HCT116 (cell line): ENCODE results near the gene VASH2. TPM values are rescaled to one million over a fixed set of nuclear protein-coding genes. Genes with fewer than 3 reads are reported as not detected.

Experiments used
- ATAC-seq: fragments of 200-7000 bp; cut with Tn5 transposase; 2 replicates; pipeline ENCODE4 v1.9.1; 2020; ENCODE audit warnings: mild to moderate bottlenecking, moderate library complexity
- BruUV-seq: library from RNA; stranded (reverse); fragments of 400-500 nt; replicated peaks from 2 replicates; lab custom pipeline; 2021; lab: Mats Ljungman, UMichigan
- CTCF ChIA-PET: fragments of 300-600 bp; sonication (Branson Sonifier 250); formaldehyde crosslinking; loops from one replicate; lab custom pipeline; 2021; ENCODE audit warnings: antibody characterized with exemption; lab: Charles Lee
- POLR2A ChIA-PET: fragments of 300-600, 350-600 bp; sonication (Branson Sonifier 250); formaldehyde crosslinking; loops from one replicate; lab custom pipeline; 2021; ENCODE audit warnings: antibody characterized with exemption; lab: Charles Lee
- RAD21 ChIA-PET, 2 experiments: fragments of 300-600 bp; sonication (Branson Sonifier 250); formaldehyde crosslinking; loops; one replicate each; lab custom pipeline; 2023; ENCODE audit warnings: low total read pairs in 2 of 2; ENCODE audit not compliant: uncharacterized antibody in 2 of 2, unreplicated experiment in 2 of 2, low non-redundant PET in 1 of 2; lab: Charles Lee
- DNase-seq: peaks from one replicate; pipeline ENCODE4 v3.0.0-alpha.2; 2010; ENCODE audit warnings: low read depth, low spot score
- H2AFZ ChIP-seq: fragments of 200-600 bp; shearing (Covaris generic), sonication (generic); 2 replicates; pipeline ENCODE4 v1.6.1; 2017; ENCODE audit warnings: low read depth, mixed run types, mixed read lengths, antibody characterized with exemption, low read length; ENCODE audit not compliant: poor library complexity, severe bottlenecking
- H3K27ac ChIP-seq: 2 replicates; pipeline ENCODE4 v1.5.1; 2012; ENCODE audit warnings: low read depth, low read length
- H3K27me3 ChIP-seq: fragments of 200-600 bp; sonication (generic); 2 replicates; pipeline ENCODE4 v1.6.1; 2016; ENCODE audit warnings: mixed run types, low read length, mixed read lengths; ENCODE audit not compliant: insufficient read depth
- H3K36me3 ChIP-seq, 2 experiments: fragments of 200-500 bp in 1 of 2; fragments of 200-600 bp in 1 of 2; sonication (Bioruptor generic) in 1 of 2; sonication (generic) in 1 of 2; 2 replicates each; pipeline versions ENCODE4 v1.5.1 to v1.6.1; 2014 to 2016; ENCODE audit warnings: low read length in 2 of 2, inconsistent platforms in 1 of 2, mixed read lengths in 1 of 2, mixed run types in 1 of 2; ENCODE audit not compliant: insufficient read depth in 2 of 2, control insufficient read depth in 1 of 2
- H3K4me1 ChIP-seq, 2 experiments: fragments of 200-600 bp in 1 of 2; sonication (generic) in 1 of 2; 2 replicates each; pipeline versions ENCODE4 v1.5.1 to v1.6.1; 2012 to 2017; ENCODE audit warnings: low read length in 2 of 2, inconsistent platforms in 1 of 2, mild to moderate bottlenecking in 1 of 2, mixed read lengths in 1 of 2, mixed run types in 1 of 2, moderate library complexity in 1 of 2; ENCODE audit not compliant: insufficient read depth in 2 of 2, control insufficient read depth in 1 of 2
- H3K4me2 ChIP-seq: fragments of 200-600 bp; sonication (generic); 2 replicates; pipeline ENCODE4 v1.6.1; 2017; ENCODE audit warnings: mixed run types, low read length, mixed read lengths
- H3K4me3 ChIP-seq, 2 experiments: fragments of 200-600 bp in 1 of 2; sonication (generic) in 1 of 2; replicated peaks in 1 of 2; 2 replicates each; pipeline ENCODE4 v1.5.1; 2011 to 2016; ENCODE audit warnings: low read length in 2 of 2, control low read depth in 1 of 2, low read depth in 1 of 2, mild to moderate bottlenecking in 1 of 2, mixed read lengths in 1 of 2, mixed run types in 1 of 2
- H3K79me2 ChIP-seq: fragments of 200-600 bp; sonication (generic); 2 replicates; pipeline ENCODE4 v1.6.1; 2017; ENCODE audit warnings: mild to moderate bottlenecking, mixed run types, low read length, moderate library complexity, mixed read lengths; ENCODE audit not compliant: insufficient read depth
- H3K9ac ChIP-seq: fragments of 200-600 bp; sonication (generic); 2 replicates; pipeline ENCODE4 v1.6.1; 2016; ENCODE audit warnings: low read length, mixed read lengths
- H3K9me2 ChIP-seq: fragments of 200-600 bp; sonication (generic), shearing (Covaris generic); 2 replicates; pipeline ENCODE4 v1.6.1; 2017; ENCODE audit warnings: mixed run types, mild to moderate bottlenecking, moderate library complexity; ENCODE audit not compliant: insufficient read depth
- H3K9me3 ChIP-seq, 2 experiments: fragments of 200-500 bp in 1 of 2; fragments of 200-600 bp in 1 of 2; sonication (Bioruptor generic) in 1 of 2; sonication (generic) in 1 of 2; 2 replicates each; pipeline ENCODE4 v1.6.1; 2014 to 2017; ENCODE audit warnings: low read length in 2 of 2, mixed read lengths in 2 of 2, inconsistent platforms in 1 of 2, low read depth in 1 of 2, mild to moderate bottlenecking in 1 of 2, mixed run types in 1 of 2, moderate library complexity in 1 of 2; ENCODE audit not compliant: control insufficient read depth in 1 of 2, insufficient read depth in 1 of 2
- H4K20me1 ChIP-seq: fragments of 200-600 bp; sonication (generic), shearing (Covaris generic); 2 replicates; pipeline ENCODE4 v1.6.1; 2017; ENCODE audit warnings: mixed run types, mild to moderate bottlenecking, moderate library complexity; ENCODE audit not compliant: insufficient read depth
- CBX3 ChIP-seq: IDR thresholded peaks from 2 replicates; pipeline ENCODE4 v1.6.1; 2012; ENCODE audit warnings: low read depth
- CEBPB ChIP-seq: IDR thresholded peaks from 2 replicates; pipeline ENCODE4 v1.6.1; 2012; ENCODE audit warnings: low read depth
- ELF1 ChIP-seq: IDR thresholded peaks from 2 replicates; pipeline ENCODE4 v1.6.1; 2012; ENCODE audit warnings: low read depth, borderline replicate concordance
- EZH2 ChIP-seq: fragments of 200-600 bp; sonication (generic); IDR thresholded peaks from 2 replicates; pipeline ENCODE4 v1.6.1; 2017; ENCODE audit warnings: antibody characterized with exemption, mixed run types
- EZH2phosphoT487 ChIP-seq: fragments of 200-600 bp; IDR thresholded peaks from 2 replicates; pipeline ENCODE4 v1.6.1; 2018; ENCODE audit warnings: antibody characterized with exemption, borderline replicate concordance
- FOSL1 ChIP-seq: IDR thresholded peaks from 2 replicates; pipeline ENCODE4 v1.6.1; 2012; ENCODE audit warnings: low read depth
- MAX ChIP-seq: IDR thresholded peaks from 2 replicates; pipeline ENCODE4 v1.6.1; 2012
- POLR2A ChIP-seq: IDR thresholded peaks from 2 replicates; pipeline ENCODE4 v1.7.0; 2011; ENCODE audit warnings: borderline replicate concordance; ENCODE audit not compliant: insufficient read depth, insufficient read length; ENCODE audit errors: extremely low read depth
- POLR2AphosphoS5 ChIP-seq: IDR thresholded peaks from 2 replicates; pipeline ENCODE4 v1.6.1; 2011; ENCODE audit warnings: mild to moderate bottlenecking, low read depth, low read length, moderate library complexity
- SIN3A ChIP-seq: IDR thresholded peaks from 2 replicates; pipeline ENCODE4 v1.6.1; 2012; ENCODE audit warnings: low read depth
- SRF ChIP-seq: IDR thresholded peaks from 2 replicates; pipeline ENCODE4 v1.6.1; 2012; ENCODE audit warnings: low read depth
- TCF7L2 ChIP-seq: IDR thresholded peaks from 2 replicates; pipeline ENCODE4 v1.7.0; 2011; ENCODE audit warnings: borderline replicate concordance, inconsistent platforms; ENCODE audit not compliant: insufficient read depth, insufficient read length; ENCODE audit errors: extremely low read depth
- YY1 ChIP-seq: IDR thresholded peaks from 2 replicates; pipeline ENCODE4 v1.6.1; 2011; ENCODE audit warnings: low read length, low read depth, moderate library complexity, mild to moderate bottlenecking; ENCODE audit not compliant: insufficient replicate concordance; ENCODE audit errors: extremely low read depth
- ZBTB33 ChIP-seq: IDR thresholded peaks from 2 replicates; pipeline ENCODE4 v1.6.1; 2011; ENCODE audit warnings: mild to moderate bottlenecking, low read length, moderate library complexity; ENCODE audit not compliant: insufficient replicate concordance; ENCODE audit errors: extremely low read depth
- ZFX ChIP-seq: fragments of 450-650 bp; IDR thresholded peaks from 2 replicates; pipeline ENCODE4 v1.6.1; 2017
- ZNF274 ChIP-seq: fragments of 200-500 bp; sonication (Bioruptor generic); IDR thresholded peaks from 2 replicates; pipeline ENCODE4 v1.6.1; 2014; ENCODE audit warnings: mild to moderate bottlenecking, low read depth, low read length, inconsistent platforms
- intact Hi-C: fragments of 100-400 bp; cut with micrococcal nuclease; formaldehyde crosslinking; loops from 2 replicates; pipeline ENCODE4 v1.10.0; 2022
- total RNA-seq: library from RNA; stranded (reverse); gene quantifications from one replicate; pipeline ENCODE4 v1.2.1, GENCODE V29; 2021; ENCODE audit not compliant: unreplicated experiment

VASH2 gene
- total RNA-seq, 1 experiment from 2014 or later: 5.7 TPM

GRCh38 chr1:212933815-212934471 is 16.4 kb upstream of the VASH2 start (continued):
- TF ChIP-seq ZBTB33: no peak
- TF ChIP-seq ZFX: no peak
- no peak for TF ChIP-seq MAX
- TF ChIP-seq CEBPB: no peak

- RAD21 ChIA-PET: no interaction called here
- no peak overlapping the region for H3K27ac ChIP-seq
- no peak overlapping the region for H3K4me2 ChIP-seq
- no TSS peak for BruUV-seq
- no peaks in the 10 kb centered on the region for H4K20me1 ChIP-seq
- H3K79me2 ChIP-seq: no peaks in the 10 kb centered on the region
- no peak for TF ChIP-seq ZBTB33
- TF ChIP-seq SIN3A: no peak
- no peak for TF ChIP-seq CBX3
- TF ChIP-seq POLR2AphosphoS5: no peak
- TF ChIP-seq EZH2phosphoT487: no peak
- no peak for TF ChIP-seq ELF1
- TF ChIP-seq TCF7L2: no peak
- no peak for TF ChIP-seq MAX
- TF ChIP-seq EZH2: no peak
- TF ChIP-seq SRF: no peak
- no peak for TF ChIP-seq YY1
- TF ChIP-seq FOSL1: no peak
- TF ChIP-seq POLR2A: no peak
- no peak for TF ChIP-seq ZNF274
- H3K27me3 ChIP-seq: no peaks in the 10 kb centered on the region
- CTCF ChIA-PET: no interaction called here
- no peaks in the 10 kb centered on the region for H3K9me3 ChIP-seq
- H3K36me3 ChIP-seq: no peaks in the 10 kb centered on the region
- ATAC-seq (no peak), DNase-seq (no peak)
- no peak overlapping the region for H3K4me3 ChIP-seq
- no peaks in the 10 kb centered on the region for H3K9me2 ChIP-seq
- POLR2A ChIA-PET: no interaction called here
- H2AFZ ChIP-seq: no peak overlapping the region
- no peak overlapping the region for H3K9ac ChIP-seq
- peaks cover 0 to 4% of the 10 kb centered on the region in 2 experiments; a peak in 1 of 4 replicates for H3K4me1 ChIP-seq
- intact Hi-C loops: no loop called here
These were observed 14.9 kb upstream of the VASH2 start for GRCh38 chr1:212935387-212935981.
